ENCODE results near the gene DENND2A. TPM values are rescaled to one million over a fixed set of nuclear protein-coding genes. Genes with fewer than 3 reads are reported as not detected.
"Not testable (repeated sequence)": the region's sequence is repeated elsewhere in the genome, so short reads cannot be mapped to it uniquely, and the experiment has no call there.

DENND2A gene
- polyA plus RNA-seq, 2 of the 4 experiments (the other 2 are of a cell fraction): 0.37 to 0.63 TPM

- TF ChIP-seq MAZ (IDR thresholded peaks at IDR 0.05; ENCODE audit: borderline replicate concordance, low read depth, low read length): no peak
- TF ChIP-seq CBX8 (IDR thresholded peaks at IDR 0.05): no peak
- no peak for TF ChIP-seq HOXB5 (CRISPR knock-in tag; IDR thresholded peaks at IDR 0.05)
- no peak for TF ChIP-seq HEYL (CRISPR knock-in tag; IDR thresholded peaks at IDR 0.05)
- no peak for TF ChIP-seq USF2 (IDR thresholded peaks at IDR 0.05)
- no peak for TF ChIP-seq HDAC2 (IDR thresholded peaks at IDR 0.05)
Measured at GRCh38 chr7:140570120-140570519, 70.5 kb downstream of the DENND2A start (continued).

GRCh38 chr7:140568021-140568813 is 72.4 kb downstream of the DENND2A start:
- peaks cover 24% of the 10 kb centered on the region for H3K4me1 ChIP-seq
- POLR2A ChIA-PET: interaction anchor here (0.6 to 1.7 kb wide), 2 partner anchors 26 to 886 kb away, joined by 3 to 5 read pairs; no protein-coding TSS in a partner anchor
- DNase-seq (ENCODE audit: low read depth in 1 of 2, low spot score in 1 of 2) (no peak), FAIRE-seq (no peak), ATAC-seq (no peak)
- peak overlapping the region in 1 of 2 experiments; percentile 64; a peak in 2 of 6 replicates for H3K27ac ChIP-seq
- no peak overlapping the region for H3K4me3 ChIP-seq
- peak overlapping the region; percentile 58; the same call in 1 of the 3 replicates for H3K4me2 ChIP-seq
- TF ChIP-seq POLR2AphosphoS2 (conservative IDR thresholded peaks at IDR 0.05; ENCODE audit: low read length): no peak
- 0 out of 4 replicates have a peak, but pooled peaks of 1 of the 2 experiments have one; percentile 10 for TF ChIP-seq CEBPB (IDR thresholded peaks at IDR 0.05)
- H3K9me3 ChIP-seq: no peaks in the 10 kb centered on the region
- 88% methylated on average over 17 of the region's 17 CpGs for WGBS (ENCODE audit: missing lambda C conversion rate)
- CTCF ChIA-PET: interaction anchor here (1.9 to 2.2 kb wide), 2 partner anchors 51 to 85 kb away, joined by 6 to 10 read pairs; no protein-coding TSS in a partner anchor

DNA sequence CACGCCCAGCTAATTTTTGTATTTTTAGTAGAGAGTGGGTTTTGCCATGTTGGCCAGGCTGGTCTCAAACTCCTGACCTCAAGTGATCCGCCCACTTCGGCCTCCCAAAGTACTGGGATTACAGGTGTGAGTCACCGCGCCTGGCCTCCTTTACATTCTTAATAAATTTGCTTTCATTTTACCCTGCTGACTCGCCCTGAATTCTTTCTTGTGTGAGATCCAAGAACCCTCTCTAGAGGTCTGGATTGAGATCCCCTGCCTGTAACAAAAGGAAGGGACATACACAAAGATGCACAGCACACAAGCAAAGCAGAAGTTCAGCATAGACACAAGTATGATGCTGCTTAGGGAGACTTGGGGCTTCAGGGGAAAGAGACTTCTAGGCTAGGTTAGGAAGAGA is 74.4 kb downstream of the DENND2A start:
- CTCF ChIA-PET; H3K9me3 ChIP-seq; H3K4me2 ChIP-seq; FAIRE-seq; H3K4me3 ChIP-seq; TF ChIP-seq FOSL2 (IDR thresholded peaks at IDR 0.05): not testable (repeated sequence)
- POLR2A ChIA-PET: interaction anchor here (1.7 kb wide), 1 partner anchor 24 kb away, joined by 5 read pairs; no protein-coding TSS in a partner anchor
- 60% methylated on average over 6 of the region's 6 CpGs for WGBS (ENCODE audit: missing lambda C conversion rate)
- TF ChIP-seq FOSL2 (CRISPR knock-in tag; IDR thresholded peaks at IDR 0.05): peak; percentile 50; the same call in 1 of the 2 replicates
- H3K27ac ChIP-seq: peak overlapping the region in 1 of 2 experiments; percentile 51; a peak in 3 of 6 replicates
- H3K4me1 ChIP-seq: peaks cover 24% of the 10 kb centered on the region
- DNase-seq (ENCODE audit: low read depth in 1 of 2, low spot score in 1 of 2): peak in 1 of 2 experiments; percentile 41
- ATAC-seq: peak in 1 of 2 experiments; percentile 55; a peak in 3 of 6 replicates

- WGBS (ENCODE audit: missing lambda C conversion rate): 89% methylated on average over 5 of the region's 5 CpGs
- H3K4me2 ChIP-seq; CTCF ChIA-PET; DNase-seq (ENCODE audit: low read depth in 1 of 2, low spot score in 1 of 2); ATAC-seq; H3K4me3 ChIP-seq; FAIRE-seq; H3K9me3 ChIP-seq; POLR2A ChIA-PET: not testable (repeated sequence)
- Histone ChIP-seq H3K4me1 (peaks cover 24% of the 10 kb centered on the region), H3K27ac (peak overlapping the region in 1 of 2 experiments; percentile 51; a peak in 3 of 6 replicates)
Measured at GRCh38 chr7:140565761-140566160, 74.9 kb downstream of the DENND2A start.

DNA sequence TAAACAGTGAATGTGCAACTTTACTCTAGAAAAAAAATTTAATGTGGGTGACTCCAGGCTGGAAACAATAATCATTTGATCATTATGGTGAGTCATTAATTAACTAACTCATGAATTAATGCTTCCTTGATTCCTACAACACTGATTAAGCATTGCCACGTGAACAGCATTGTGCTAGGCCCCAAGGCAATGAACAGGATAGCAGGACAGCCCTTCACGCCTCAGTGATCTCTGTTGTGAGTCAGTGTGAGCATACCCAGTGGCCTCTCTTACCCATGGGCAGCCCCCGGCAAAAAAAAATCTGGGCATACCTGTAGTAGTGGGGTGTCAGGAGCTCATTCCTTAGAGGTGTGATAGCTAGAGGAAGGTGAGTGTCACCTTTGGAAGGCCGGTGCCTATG is 76.0 kb downstream of the DENND2A start:
- WGBS (ENCODE audit: missing lambda C conversion rate): 82% methylated on average over 4 of the region's 4 CpGs
- no peak for ATAC-seq
- CTCF ChIA-PET: interaction anchor here (1.2 kb wide), 1 partner anchor 47 kb away, joined by 3 read pairs; no protein-coding TSS in a partner anchor
- Histone ChIP-seq H3K4me1 (peaks cover 24% of the 10 kb centered on the region), H3K4me3 (no peak overlapping the region), H3K4me2 (no peak overlapping the region), H3K9me3 (no peaks in the 10 kb centered on the region), H3K27ac (peak overlapping the region in 1 of 2 experiments; percentile 25; a peak in 1 of 6 replicates)
- no peak for FAIRE-seq
- no peak for DNase-seq (ENCODE audit: low read depth in 1 of 2, low spot score in 1 of 2)
- POLR2A ChIA-PET: no interaction called here
- TF ChIP-seq TFCP2L1 (CRISPR knock-in tag; IDR thresholded peaks at IDR 0.05): no peak
- no peak for TF ChIP-seq EP300 (IDR thresholded peaks at IDR 0.05)
- TF ChIP-seq CHD2 (IDR thresholded peaks at IDR 0.05; ENCODE audit: low read length, partially characterized antibody): no peak
- TF ChIP-seq BHLHE40 (IDR thresholded peaks at IDR 0.05; ENCODE audit: low read depth, low read length): no peak
- TF ChIP-seq JUN (IDR thresholded peaks at IDR 0.05): no peak
- no peak for TF ChIP-seq RNF2 (IDR thresholded peaks at IDR 0.05; ENCODE audit: borderline replicate concordance, low read depth)
- TF ChIP-seq ZC3H11A (IDR thresholded peaks at IDR 0.05): no peak
- no peak for TF ChIP-seq GATA3 (IDR thresholded peaks at IDR 0.05; ENCODE audit: borderline replicate concordance)
- TF ChIP-seq SMC3 (IDR thresholded peaks at IDR 0.05): no peak
- TF ChIP-seq POLR2A (IDR thresholded peaks at IDR 0.05; ENCODE audit: low read length): no peak
- TF ChIP-seq CBX8 (IDR thresholded peaks at IDR 0.05): no peak
- TF ChIP-seq MYC (IDR thresholded peaks at IDR 0.05; ENCODE audit: borderline replicate concordance, low read length): no peak
- TF ChIP-seq, protein P1, sequence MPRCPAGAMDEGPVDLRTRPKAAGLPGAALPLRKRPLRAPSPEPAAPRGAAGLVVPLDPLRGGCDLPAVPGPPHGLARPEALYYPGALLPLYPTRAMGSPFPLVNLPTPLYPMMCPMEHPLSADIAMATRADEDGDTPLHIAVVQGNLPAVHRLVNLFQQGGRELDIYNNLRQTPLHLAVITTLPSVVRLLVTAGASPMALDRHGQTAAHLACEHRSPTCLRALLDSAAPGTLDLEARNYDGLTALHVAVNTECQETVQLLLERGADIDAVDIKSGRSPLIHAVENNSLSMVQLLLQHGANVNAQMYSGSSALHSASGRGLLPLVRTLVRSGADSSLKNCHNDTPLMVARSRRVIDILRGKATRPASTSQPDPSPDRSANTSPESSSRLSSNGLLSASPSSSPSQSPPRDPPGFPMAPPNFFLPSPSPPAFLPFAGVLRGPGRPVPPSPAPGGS (IDR thresholded peaks at IDR 0.05): no peak
- TF ChIP-seq JUNB (IDR thresholded peaks at IDR 0.05): no peak
- TF ChIP-seq, protein P2, sequence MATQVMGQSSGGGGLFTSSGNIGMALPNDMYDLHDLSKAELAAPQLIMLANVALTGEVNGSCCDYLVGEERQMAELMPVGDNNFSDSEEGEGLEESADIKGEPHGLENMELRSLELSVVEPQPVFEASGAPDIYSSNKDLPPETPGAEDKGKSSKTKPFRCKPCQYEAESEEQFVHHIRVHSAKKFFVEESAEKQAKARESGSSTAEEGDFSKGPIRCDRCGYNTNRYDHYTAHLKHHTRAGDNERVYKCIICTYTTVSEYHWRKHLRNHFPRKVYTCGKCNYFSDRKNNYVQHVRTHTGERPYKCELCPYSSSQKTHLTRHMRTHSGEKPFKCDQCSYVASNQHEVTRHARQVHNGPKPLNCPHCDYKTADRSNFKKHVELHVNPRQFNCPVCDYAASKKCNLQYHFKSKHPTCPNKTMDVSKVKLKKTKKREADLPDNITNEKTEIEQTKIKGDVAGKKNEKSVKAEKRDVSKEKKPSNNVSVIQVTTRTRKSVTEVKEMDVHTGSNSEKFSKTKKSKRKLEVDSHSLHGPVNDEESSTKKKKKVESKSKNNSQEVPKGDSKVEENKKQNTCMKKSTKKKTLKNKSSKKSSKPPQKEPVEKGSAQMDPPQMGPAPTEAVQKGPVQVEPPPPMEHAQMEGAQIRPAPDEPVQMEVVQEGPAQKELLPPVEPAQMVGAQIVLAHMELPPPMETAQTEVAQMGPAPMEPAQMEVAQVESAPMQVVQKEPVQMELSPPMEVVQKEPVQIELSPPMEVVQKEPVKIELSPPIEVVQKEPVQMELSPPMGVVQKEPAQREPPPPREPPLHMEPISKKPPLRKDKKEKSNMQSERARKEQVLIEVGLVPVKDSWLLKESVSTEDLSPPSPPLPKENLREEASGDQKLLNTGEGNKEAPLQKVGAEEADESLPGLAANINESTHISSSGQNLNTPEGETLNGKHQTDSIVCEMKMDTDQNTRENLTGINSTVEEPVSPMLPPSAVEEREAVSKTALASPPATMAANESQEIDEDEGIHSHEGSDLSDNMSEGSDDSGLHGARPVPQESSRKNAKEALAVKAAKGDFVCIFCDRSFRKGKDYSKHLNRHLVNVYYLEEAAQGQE (IDR thresholded peaks at IDR 0.05): no peak
- TF ChIP-seq POLR2AphosphoS2 (conservative IDR thresholded peaks at IDR 0.05; ENCODE audit: low read length): no peak

Data from A549 (cell line).